Coronary artery (tissue), 2 donors: ENCODE measurements around the gene C3.

Experiments
- DNase-seq: peaks from one replicate; pipeline ENCODE4 v3.0.0-alpha.2; 2017; ENCODE audit warnings: low spot score
- H3K27ac ChIP-seq, 2 donors: fragments of 200-600 bp; sonication (generic); one replicate each; pipeline ENCODE4 v1.5.1; 2016 to 2019
- H3K4me3 ChIP-seq: fragments of 200-600 bp; sonication (generic); 2 replicates; pipeline ENCODE4 v1.5.1; 2016; ENCODE audit warnings: mild to moderate bottlenecking, moderate library complexity
- TF ChIP-seq, protein P1 (sequence below): fragments of 200-600 bp; sonication (generic); IDR thresholded peaks from one replicate; pipeline ENCODE4 v1.5.1; 2019; ENCODE audit warnings: antibody characterized with exemption

Gene C3

DNA sequence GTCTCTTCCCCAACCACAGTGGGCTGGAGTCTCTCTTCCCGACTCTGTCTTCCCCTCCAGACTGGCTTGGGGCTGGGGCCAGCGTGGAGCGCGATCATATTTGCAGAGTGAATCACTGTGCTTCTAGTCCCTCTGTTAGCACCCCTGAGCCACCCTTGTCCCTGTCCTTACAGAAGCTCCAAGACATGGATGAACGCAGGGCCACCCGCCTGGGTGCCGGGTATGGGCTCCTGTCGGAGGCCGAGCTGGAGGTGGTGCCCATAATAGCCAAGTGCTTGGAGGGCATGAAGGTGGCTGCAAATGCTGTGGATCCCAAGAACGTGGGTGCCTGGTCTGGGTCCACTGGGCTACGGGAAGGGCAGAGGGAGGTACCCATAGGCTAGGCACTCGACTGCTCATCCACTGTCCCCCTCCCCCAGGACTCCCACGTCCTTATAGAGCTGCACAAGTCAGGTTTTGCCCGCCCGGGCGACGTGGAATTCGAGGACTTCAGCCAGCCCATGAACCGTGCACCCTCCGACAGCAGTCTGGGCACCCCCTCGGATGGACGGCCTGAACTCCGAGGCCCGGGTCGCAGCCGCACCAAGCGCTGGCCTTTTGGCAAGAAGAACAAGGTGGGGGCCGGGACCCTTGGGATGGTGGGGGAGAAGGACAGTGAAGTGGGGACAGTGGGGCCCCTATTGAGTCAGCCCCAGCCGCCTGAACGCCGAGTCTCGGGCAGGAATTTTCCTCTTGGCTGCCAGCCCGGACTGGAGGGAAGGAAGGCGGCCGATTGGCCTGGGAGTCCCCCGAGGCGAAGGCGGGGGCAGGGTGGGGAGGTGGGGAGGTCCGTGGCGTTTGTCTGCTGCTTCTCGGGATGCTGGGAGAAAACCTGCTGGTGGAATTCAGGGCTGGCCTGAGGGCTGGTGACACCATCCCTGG, 24.2 kb upstream of the C3 start:
- peak overlapping the region; percentile 62 for H3K4me3 ChIP-seq
- TF ChIP-seq, protein P1, sequence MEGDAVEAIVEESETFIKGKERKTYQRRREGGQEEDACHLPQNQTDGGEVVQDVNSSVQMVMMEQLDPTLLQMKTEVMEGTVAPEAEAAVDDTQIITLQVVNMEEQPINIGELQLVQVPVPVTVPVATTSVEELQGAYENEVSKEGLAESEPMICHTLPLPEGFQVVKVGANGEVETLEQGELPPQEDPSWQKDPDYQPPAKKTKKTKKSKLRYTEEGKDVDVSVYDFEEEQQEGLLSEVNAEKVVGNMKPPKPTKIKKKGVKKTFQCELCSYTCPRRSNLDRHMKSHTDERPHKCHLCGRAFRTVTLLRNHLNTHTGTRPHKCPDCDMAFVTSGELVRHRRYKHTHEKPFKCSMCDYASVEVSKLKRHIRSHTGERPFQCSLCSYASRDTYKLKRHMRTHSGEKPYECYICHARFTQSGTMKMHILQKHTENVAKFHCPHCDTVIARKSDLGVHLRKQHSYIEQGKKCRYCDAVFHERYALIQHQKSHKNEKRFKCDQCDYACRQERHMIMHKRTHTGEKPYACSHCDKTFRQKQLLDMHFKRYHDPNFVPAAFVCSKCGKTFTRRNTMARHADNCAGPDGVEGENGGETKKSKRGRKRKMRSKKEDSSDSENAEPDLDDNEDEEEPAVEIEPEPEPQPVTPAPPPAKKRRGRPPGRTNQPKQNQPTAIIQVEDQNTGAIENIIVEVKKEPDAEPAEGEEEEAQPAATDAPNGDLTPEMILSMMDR, result no peak
- peak overlapping the region; percentile 77 to 96 for H3K27ac ChIP-seq
- peak; percentile 96 for DNase-seq

GRCh38 chr19:6743714-6744380, 23.4 kb upstream of the C3 start:
- TF ChIP-seq, protein P1, result no peak
- Histone ChIP-seq H3K4me3 (peak overlapping the region; percentile 62), H3K27ac (peak overlapping the region; percentile 77 to 96)
- no peak for DNase-seq

GRCh38 chr19:6743066-6743465, 22.6 kb upstream of the C3 start:
- Histone ChIP-seq H3K4me3 (peak overlapping the region; percentile 5), H3K27ac (peak overlapping the region in 1 of 2 donors; percentile 96)
- TF ChIP-seq, protein P1, result no peak
- DNase-seq, result no peak

DNA sequence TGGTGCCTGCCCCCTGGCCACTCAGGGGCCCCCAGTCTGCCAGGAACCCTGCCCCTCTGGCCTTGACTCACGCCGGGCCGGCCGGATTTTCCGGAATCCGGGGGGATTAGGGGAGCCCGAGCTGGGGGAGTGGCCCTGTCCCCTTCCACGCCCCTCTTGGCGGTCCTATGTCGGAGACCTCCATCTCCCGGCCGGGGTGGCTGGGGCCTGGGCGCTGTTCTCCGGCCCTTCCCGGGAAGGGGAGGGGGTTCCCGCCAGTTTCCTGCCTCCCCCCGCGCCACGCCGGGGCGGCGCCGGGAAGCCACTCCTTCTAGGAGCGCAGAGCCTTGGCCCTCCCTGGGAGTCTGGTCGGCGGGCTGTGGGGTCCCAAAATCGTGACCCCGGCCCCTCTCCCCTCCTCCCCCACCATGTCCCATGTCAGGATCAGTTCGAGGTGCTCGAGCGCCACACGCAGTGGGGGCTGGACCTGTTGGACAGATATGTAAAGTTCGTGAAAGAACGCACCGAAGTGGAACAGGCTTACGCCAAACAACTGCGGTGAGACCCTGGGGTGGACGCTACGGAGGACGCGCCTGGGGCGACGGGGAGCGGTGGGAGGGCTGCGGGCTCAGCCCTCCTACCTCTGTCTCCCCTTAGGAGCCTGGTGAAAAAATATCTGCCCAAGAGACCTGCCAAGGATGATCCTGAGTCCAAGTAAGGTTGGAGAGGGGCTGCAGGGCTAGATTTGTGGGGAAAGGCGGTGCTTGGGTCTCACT, 20.3 kb upstream of the C3 start:
- TF ChIP-seq, protein P1, result no peak
- DNase-seq, result peak; percentile 84
- Histone ChIP-seq H3K27ac (peak overlapping the region; percentile 91 to 97), H3K4me3 (peak overlapping the region; percentile 92)

DNA sequence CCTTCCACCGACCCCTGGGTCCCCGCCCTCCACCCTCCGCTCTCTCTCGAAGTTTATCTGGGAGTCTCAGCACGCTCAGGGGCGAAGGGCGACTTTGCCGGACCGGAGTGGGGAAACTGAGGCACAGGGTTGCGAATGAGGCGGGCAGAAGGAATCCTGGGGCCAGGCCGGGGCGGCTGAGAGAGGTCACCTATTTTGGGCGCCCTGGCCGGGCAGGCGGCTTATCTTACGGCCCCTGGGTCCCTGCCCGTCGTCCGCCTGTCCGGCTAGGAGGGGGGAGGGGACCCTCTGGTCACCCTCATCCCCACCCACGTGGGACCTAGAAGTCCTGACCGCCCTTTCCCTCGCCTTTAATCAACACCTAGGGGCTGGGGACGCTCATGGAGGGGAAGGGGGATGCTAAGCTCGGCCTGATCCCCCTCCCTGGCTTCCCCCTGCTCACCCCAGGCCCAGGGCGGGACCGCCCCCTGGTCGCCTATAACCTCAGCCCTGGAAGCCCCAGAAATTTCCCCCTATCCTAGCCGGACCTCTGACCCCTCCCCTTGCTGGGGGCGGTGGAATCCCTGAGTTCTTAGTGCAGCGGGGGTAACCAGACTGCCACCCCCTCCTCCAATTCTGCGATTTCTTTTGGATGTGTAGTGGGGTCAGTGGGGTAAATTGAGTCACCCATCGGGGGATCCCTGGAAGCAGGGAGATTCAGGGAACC, 19.6 kb upstream of the C3 start:
- TF ChIP-seq, protein P1, result no peak
- peak; percentile 82 for DNase-seq

GRCh38 chr19:6739390-6739882, 19.0 kb upstream of the C3 start, which contains the start of gene TRIP10:
TSS of gene TRIP10 (plus strand) at chr19:6739680. CDS start at chr19:6739762, 82 bp downstream.
- peak; percentile 90 for DNase-seq
- peak within 1 kb of the TSS; percentile 91 to 97 for H3K27ac ChIP-seq
- TF ChIP-seq, protein P1, result no peak
- H3K4me3 ChIP-seq, result peak within 1 kb of the TSS; percentile 92

More for the DNA sequence above, 19.6 kb upstream of the C3 start:
- Histone ChIP-seq H3K4me3 (peak overlapping the region; percentile 92), H3K27ac (peak overlapping the region; percentile 91 to 97)
